ENCODE results near the gene ITGAX.

DNA sequence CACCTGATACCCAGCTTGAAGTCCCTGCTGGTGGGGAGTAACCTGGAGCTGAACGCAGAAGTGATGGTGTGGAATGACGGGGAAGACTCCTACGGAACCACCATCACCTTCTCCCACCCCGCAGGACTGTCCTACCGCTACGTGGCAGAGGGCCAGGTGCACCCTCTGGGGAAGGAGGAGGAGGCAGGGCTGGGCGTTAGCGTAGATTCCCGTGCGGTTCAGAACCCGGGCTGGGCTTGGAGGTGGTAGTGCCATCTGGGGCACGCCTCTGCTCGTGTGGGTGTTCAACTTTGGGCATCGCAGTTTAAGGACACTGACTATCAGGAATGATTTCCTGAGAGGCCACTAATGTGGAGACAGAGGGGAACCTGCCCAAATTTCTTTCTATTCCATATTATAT is 18.3 kb downstream of the ITGAX start:
- TF ChIP-seq, protein P1, sequence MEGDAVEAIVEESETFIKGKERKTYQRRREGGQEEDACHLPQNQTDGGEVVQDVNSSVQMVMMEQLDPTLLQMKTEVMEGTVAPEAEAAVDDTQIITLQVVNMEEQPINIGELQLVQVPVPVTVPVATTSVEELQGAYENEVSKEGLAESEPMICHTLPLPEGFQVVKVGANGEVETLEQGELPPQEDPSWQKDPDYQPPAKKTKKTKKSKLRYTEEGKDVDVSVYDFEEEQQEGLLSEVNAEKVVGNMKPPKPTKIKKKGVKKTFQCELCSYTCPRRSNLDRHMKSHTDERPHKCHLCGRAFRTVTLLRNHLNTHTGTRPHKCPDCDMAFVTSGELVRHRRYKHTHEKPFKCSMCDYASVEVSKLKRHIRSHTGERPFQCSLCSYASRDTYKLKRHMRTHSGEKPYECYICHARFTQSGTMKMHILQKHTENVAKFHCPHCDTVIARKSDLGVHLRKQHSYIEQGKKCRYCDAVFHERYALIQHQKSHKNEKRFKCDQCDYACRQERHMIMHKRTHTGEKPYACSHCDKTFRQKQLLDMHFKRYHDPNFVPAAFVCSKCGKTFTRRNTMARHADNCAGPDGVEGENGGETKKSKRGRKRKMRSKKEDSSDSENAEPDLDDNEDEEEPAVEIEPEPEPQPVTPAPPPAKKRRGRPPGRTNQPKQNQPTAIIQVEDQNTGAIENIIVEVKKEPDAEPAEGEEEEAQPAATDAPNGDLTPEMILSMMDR (IDR thresholded peaks at IDR 0.05; ENCODE audit: insufficient read depth, low read length, poor library complexity, severe bottlenecking) = no peak
- no peak for TF ChIP-seq EZH2phosphoT487 (conservative IDR thresholded peaks at IDR 0.05; ENCODE audit: low read length)
